Neural cell (in vitro differentiated cells): Measurements from ENCODE around the gene PAX2.

Source experiments
- EP300 ChIP-seq: fragments of 450-650 bp; conservative IDR thresholded peaks from 2 replicates; pipeline ENCODE4 v1.6.1; 2014; ENCODE audit warnings: antibody characterized with exemption, mild to moderate bottlenecking, moderate library complexity; ENCODE audit not compliant: poor library complexity, severe bottlenecking
- TF ChIP-seq, protein P1 (sequence below): fragments of 450-650 bp; IDR thresholded peaks from 2 replicates; pipeline ENCODE4 v1.5.1; 2014; ENCODE audit warnings: antibody characterized with exemption, mild to moderate bottlenecking, moderate library complexity; ENCODE audit not compliant: poor library complexity, severe bottlenecking

DNA sequence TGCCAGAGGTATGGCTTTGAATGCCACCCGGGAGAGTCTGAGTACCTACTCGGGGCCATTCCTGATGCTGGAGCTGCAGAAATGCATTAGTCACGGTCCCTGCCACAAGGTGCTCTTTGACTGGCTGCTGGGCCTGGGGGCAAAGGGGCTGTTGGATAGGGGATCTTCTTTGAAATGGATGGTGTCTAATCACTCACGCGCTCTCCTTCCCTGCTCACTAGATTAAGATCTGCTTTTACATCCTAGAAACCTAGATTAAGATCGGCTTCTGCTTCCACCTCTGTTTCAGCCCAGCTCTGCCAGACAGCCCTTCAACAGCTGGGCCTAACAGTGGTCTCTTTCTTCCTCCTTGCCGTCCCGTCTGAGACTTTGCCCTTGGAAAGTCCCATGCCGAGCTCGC lies 57.2 kb downstream of the PAX2 start:
- TF ChIP-seq, protein P1, sequence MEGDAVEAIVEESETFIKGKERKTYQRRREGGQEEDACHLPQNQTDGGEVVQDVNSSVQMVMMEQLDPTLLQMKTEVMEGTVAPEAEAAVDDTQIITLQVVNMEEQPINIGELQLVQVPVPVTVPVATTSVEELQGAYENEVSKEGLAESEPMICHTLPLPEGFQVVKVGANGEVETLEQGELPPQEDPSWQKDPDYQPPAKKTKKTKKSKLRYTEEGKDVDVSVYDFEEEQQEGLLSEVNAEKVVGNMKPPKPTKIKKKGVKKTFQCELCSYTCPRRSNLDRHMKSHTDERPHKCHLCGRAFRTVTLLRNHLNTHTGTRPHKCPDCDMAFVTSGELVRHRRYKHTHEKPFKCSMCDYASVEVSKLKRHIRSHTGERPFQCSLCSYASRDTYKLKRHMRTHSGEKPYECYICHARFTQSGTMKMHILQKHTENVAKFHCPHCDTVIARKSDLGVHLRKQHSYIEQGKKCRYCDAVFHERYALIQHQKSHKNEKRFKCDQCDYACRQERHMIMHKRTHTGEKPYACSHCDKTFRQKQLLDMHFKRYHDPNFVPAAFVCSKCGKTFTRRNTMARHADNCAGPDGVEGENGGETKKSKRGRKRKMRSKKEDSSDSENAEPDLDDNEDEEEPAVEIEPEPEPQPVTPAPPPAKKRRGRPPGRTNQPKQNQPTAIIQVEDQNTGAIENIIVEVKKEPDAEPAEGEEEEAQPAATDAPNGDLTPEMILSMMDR, result no peak
- TF ChIP-seq EP300, result no peak
